Measurements from ENCODE around the gene CHSY1.

- TF ChIP-seq CTCF (IDR thresholded peaks at IDR 0.05) (no peak), EZH2phosphoT487 (IDR thresholded peaks at IDR 0.05) (no peak)
Measured at GRCh38 chr15:101180620-101181307, 71.1 kb downstream of the CHSY1 start.

Data from neural progenitor cell (in vitro differentiated cells).